ENCODE results near the gene TRIM77. TPM values are rescaled to one million over a fixed set of nuclear protein-coding genes. Genes with fewer than 3 reads are reported as not detected.
"Not testable (repeated sequence)": the region's sequence is repeated elsewhere in the genome, so short reads cannot be mapped to it uniquely, and the experiment has no call there.

TRIM77 gene, protein sequence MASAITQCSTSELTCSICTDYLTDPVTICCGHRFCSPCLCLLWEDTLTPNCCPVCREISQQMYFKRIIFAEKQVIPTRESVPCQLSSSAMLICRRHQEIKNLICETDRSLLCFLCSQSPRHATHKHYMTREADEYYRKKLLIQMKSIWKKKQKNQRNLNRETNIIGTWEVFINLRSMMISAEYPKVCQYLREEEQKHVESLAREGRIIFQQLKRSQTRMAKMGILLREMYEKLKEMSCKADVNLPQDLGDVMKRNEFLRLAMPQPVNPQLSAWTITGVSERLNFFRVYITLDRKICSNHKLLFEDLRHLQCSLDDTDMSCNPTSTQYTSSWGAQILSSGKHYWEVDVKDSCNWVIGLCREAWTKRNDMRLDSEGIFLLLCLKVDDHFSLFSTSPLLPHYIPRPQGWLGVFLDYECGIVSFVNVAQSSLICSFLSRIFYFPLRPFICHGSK
- not detected in 2 replicates for total RNA-seq (2014; rRNA removed; shearing (Covaris generic))

DNA sequence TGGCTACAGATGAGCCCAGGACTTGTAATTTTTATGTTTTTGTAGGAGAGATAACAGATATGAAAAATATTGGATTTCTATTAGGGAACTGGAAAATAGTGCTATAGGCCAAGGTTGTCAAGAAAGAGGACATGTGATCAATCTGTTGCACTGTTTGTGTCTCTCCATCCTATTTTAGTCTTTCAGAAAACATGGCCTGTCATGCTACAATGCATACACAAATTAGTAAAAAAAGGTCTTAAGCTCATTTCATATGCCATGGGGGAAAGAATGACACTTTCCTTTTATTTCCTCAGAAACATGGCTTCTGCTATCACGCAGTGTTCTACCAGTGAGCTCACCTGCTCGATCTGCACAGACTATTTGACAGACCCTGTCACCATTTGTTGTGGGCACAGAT, at the start of gene TRIM77:
Gene TRIM77, plus strand, starts transcription at position 301 of the 400 bp plus-strand sequence. Its CDS starts 0 bp downstream, at position 301.
- not testable (repeated sequence) for DNase-seq (ENCODE audit: low spot score)

DNA sequence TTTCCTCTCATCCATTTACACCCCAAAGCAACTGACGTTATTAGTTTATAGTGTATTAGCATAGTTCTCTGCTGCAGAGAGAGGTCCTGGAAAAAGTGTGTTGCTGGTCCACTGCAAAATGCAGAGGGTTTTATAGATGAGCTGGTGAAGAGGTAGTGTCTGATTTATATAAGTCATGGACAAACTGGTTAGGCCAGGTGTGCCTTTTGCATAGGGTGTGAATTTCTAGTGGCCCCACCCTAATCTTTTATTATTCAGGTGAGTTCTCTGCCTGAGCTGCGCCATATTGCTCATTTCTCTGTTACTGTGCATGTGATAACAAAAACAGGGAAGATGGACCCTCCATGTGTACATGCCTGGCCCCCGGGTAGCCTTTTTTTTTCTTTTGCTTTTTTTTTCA, 43.1 kb upstream of the TRIM77 start:
- no peak for DNase-seq (ENCODE audit: low spot score)

DNA sequence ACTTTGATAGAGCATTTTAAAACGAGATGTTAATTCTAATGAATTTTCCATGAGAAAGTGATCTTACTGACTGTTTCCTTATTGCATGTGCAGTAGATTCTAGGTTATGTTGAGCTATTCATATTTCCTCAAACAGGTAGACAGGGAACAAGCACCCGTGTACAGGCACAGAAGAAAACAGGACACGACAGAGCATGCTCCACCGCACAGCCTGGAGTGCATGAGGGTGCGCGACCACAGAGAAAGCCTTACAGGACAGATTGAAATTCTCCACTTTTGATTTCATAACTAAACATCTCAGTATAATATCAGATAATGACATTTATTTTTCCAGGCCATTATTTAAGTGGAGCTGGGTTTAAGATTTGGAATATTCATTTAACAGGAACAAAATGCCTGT, 41.9 kb upstream of the TRIM77 start:
- not testable (repeated sequence) for DNase-seq (ENCODE audit: low spot score)

DNA sequence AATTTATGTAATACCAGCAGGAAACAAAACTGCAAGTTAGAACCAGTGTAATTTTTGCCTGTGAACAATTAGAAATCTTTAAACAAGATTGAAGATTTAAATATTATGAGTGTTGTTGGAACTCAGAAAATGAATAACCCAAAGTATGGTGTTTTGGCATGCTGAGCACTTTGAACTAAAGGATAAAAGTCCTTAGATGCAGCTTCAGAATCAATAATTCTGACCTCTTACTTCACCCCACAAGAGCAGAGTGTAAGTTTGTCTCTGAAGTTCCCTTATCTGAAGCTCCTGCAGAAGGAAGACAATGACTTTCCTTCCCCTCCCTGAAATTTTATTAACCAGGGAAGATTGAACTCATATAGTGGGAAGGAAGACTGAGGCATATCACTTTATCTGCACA, 40.5 kb upstream of the TRIM77 start:
- not testable (repeated sequence) for DNase-seq (ENCODE audit: low spot score)

DNA sequence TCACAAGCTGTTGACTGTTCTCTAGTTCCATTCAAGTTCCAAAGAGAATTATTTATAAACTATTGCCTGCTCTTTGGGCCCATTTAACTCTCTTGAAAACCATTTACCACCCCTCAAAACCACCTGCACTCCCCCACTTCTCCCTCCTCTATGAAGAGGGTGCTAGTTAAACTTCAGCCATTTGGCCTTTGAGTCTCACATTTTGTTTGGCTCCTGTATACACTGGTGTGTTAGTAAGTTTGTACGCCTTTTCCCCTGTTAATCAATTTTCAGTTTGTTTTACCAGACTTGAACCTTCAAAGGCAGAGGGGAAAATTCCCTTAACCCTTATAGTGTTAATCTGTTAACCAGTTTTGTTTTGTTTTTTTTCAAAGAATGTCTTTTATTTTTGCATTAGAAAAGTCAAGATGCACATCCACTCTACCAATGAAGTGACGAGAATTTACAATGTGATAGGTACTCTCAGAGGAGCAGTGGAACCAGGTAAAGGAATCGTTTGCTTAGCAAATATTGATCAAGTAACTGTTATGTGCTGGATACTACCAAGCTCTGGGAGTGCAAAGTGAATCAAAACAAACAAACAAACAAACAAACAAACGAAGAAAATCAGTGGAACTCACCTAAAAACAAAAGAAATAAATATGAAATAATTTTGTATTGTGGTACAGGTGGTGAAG, 40.0 kb upstream of the TRIM77 start:
- DNase-seq (ENCODE audit: low spot score) = not testable (repeated sequence)

DNA sequence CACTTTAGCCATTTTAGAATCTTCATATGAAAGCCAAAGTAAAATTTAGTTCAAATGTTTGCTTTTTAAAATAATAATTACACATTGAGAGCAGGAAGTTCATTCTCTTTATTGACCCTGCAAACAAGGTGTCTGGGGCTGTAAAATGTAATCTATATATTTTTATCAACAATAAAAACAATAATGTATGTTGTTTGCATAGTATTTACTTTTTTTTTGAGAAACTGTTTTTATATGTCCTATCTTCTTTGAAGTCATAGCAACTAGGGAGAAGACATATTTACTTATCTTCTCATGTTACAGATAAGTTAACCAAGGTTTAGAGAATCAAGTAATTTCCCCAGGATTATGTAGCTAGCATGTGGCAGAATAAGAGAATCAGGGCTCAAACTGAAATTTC, 37.6 kb upstream of the TRIM77 start:
- DNase-seq (ENCODE audit: low spot score) = not testable (repeated sequence)

DNA sequence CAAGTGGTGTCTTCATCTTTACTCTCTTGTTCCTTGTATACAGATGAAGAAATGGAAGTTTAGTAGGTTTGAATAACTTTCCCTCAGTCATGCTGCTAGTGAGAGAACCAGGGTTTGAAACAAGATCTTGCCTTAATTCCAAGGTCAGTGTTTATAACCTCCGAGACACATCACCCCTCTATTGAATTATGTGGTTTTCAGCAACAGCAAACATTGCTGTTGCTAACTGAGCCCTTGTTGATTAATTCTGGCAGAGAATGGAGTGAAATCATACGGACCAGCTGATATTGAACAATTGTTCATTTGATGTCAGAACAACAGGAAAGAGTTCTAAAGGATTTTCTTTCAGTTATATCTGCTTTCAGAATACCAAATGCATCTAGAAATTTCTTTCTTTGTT, 36.7 kb upstream of the TRIM77 start:
- not testable (repeated sequence) for DNase-seq (ENCODE audit: low spot score)

DNA sequence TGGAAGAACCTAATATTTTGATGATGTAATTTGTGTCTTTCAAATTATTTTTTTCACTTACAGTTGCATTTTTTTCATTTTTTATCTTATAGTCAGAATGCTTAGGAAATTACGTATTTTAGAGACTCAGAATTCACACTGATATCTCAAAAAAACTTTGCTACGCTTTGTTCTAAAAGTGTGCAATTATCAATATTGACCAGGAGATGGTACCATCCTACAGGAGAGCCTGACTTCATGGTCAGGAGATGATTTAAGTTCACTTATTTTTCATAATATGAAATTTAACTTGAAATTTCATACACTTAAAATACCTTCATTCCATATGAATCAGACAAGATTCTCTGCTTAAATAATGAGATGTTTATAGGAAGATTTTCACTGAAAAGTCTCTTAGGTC, 34.7 kb upstream of the TRIM77 start:
- DNase-seq (ENCODE audit: low spot score) = peak; percentile 20

DNA sequence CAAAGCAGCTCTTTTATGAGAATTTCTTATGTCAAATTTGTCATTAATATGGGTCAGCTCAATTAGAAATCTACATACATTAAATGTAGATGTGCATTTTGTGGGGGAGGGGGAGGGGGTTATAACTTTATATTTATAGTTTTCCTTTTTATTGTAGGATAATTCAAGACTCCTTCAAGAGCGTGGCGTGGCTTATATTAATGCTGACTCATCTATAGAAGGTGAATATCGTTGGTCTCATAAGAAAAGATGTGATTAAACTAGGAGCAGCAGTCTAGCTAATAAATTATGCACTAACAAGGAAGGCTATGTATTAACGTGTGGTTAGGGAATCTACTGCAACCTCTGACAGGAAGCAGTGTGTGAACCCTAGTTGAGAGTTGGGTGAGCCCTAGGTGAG, 34.2 kb upstream of the TRIM77 start:
- DNase-seq (ENCODE audit: low spot score) = not testable (repeated sequence)

DNA sequence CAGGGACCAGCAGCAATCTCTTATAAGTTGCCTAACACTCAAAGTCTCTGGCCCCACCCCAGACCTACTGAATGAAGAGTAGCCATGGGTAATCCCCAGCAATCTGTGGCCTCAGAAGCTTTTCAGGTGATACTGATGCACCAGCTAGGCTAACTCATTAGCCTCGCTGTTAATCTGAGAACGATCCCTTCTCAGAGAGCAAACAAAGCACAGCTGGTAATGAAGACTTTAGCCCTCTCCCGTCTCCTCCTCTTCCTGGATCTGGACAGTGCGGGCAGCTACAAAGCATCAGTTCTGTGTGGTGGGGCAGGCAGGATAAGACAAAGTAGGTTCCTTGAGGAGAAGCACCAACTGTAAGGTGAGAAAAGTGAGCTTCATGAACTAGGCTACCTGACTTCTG, 3.0 kb upstream of the TRIM77 start:
- DNase-seq (ENCODE audit: low spot score) = not testable (repeated sequence)

DNA sequence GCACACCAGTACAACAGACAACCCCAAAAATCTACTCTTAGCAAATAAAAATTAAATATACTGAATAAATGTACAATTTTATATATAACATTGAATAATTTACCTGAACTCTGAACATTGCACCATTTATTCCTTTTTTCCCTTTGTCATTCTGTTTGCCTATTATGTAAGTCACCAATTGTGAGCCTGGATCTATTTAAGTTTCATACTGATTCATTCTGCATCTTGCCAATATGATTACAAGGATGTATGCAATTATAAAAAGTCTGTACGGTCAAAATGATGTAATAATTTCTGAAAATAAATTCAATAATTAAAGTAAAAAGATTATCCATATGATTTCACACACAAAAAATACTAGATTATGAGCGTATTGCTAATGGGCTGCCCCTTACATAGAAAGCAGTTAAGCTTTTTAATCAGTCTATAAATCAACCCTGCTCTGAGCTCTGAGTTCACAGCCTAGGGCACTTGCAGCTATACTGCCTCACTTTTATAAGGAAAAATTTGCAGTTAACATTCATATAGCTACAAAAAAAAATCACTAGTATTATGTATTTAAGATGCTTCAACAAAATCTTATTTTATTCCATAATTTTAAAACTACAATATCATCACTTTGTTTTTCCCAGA, 14.9 kb downstream of the TRIM77 start:
- not testable (repeated sequence) for DNase-seq (ENCODE audit: low spot score)

DNA sequence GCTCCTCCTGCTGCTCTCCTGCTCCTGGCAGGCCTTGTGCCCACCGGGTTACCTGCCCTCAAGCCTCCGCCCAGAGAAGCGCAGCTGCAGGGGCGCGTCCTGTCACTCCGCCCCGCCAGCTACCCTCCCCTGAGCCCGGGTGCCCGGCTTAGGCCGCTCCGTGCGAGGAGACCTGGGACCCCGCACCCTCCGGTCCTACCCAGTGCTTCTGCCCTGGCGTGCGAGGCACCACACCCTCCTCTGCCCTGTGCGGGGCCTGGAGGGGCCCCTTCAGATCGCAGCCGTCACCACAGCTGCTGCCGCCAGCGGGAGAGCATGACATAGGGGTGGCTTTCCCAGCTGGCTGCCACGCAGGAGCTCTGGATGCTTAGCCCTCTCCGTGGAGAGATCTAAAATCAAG, 20.1 kb downstream of the TRIM77 start:
- DNase-seq (ENCODE audit: low spot score) = not testable (repeated sequence)

DNA sequence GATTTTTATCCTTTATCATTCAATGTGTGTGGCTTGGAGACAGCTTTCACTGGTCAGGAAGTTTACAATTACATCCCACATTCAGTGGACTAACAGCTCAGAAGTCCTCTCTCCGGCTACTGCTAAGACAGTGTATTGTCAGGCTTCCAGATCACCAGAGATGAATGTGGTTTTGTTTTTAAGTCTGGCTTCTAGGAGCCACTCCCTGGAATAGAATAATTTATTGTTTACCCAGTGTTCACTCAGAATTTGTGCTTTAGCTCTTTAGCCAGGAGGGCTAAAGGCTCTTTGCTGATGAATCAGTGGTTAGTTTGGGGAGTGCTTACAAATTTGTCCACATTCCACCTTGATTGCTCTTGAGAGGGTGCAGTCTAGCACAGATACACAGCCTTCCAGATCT, 26.5 kb downstream of the TRIM77 start:
- no peak for DNase-seq (ENCODE audit: low spot score)

DNA sequence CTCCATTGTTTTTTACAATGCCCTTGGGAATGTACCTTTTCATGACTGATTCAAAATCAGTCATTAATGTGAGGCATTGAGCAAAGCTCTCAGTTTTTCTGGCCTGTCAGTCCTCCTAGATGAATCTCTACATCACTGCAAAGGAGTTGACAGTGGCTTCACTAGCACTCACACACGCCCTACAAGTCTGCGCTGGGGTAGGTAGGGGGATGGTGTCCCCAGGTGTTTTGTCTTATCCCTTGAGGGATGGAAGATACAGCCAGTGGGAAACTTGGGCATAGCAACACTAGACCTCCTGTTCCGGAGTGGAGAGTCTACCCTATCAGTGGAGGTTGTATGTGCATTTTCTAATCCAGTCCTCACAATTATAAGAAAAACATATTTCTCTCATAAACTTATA, 27.0 kb downstream of the TRIM77 start:
- no peak for DNase-seq (ENCODE audit: low spot score)

DNA sequence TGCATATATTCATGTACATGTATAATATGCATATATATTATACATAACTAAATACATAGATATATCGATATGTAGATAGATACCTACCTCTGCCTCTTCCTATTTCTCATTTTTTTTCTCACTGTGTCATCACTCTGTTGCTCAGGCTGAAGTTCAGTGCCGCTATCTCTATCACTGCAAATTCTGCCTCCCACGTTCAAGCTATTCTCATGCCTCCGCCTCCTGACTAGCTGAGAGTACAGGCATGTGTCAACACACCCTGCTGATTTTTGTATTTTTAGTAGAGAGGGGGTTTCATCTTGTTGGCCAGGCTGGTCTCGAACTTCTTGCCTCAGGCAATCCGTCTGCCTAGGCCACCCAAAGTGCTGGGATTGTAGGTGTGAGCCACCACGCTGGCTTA, 31.3 kb downstream of the TRIM77 start:
- not testable (repeated sequence) for DNase-seq (ENCODE audit: low spot score)

DNA sequence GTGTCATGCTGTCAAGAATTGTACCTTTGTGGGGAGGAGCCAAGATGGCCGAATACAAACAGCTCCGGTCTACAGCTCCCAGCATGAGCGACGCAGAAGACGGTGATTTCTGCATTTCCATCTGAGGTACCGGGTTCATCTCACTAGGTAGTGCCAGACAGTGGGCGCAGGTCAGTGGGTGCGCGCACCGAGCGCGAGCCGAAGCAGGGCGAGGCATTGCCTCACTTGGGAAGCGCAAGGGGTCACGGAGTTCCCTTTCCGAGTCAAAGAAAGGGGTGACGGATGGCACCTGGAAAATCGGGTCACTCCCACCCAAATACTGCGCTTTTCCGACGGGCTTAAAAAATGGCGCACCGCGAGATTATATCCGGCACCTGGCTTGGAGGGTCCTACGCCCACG, 34.1 kb downstream of the TRIM77 start:
- not testable (repeated sequence) for DNase-seq (ENCODE audit: low spot score)

DNA sequence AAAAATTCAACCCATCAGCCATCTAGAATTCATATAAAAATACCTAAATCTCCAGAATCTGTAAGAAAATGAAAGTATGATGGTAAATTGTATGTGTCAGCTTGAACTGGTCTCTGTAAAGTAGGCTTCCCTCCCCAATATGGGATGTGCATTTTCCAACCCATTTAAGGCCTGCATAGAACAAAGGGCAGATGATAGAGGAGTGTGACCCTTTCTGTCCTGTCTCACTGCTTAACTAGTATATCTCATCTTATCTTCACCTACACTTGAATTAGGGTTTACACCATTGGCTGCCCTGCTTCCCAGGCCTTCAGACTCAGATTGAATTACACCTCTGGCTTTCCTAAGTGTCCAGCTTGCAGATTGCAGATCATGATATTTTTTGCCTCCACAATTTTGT, 40.7 kb downstream of the TRIM77 start:
- DNase-seq (ENCODE audit: low spot score) = not testable (repeated sequence)

Small RNA genes lying within 50 kb of the gene (small RNA-seq; reads per million reads assigned to genes)
- not detected for gene AP003122.3

Other genes with a start within 250 kb of the TRIM77 start
- gene NOX4, start 218.9 kb upstream of the TRIM77 start, total RNA-seq (2014; rRNA removed; shearing (Covaris generic)) = not detected in 2 replicates
- not detected in 2 replicates for gene TRIM49, start 98.3 kb downstream of the TRIM77 start, total RNA-seq (2014; rRNA removed; shearing (Covaris generic))
- not detected in 2 replicates for gene TRIM64B, start 168.2 kb downstream of the TRIM77 start, total RNA-seq (2014; rRNA removed; shearing (Covaris generic))
- not detected in 2 replicates for gene TRIM49D1, start 211.9 kb downstream of the TRIM77 start, total RNA-seq (2014; rRNA removed; shearing (Covaris generic))
- not detected in 2 replicates for gene TRIM49D2, start 213.8 kb downstream of the TRIM77 start, total RNA-seq (2014; rRNA removed; shearing (Covaris generic))